NCI-H146 treated with DMSO at 0.1 percent for 48 hours (cell line): ENCODE results near the gene TMBIM1.

Experiments
- DNase-seq: peaks from one replicate; lab custom pipeline; 2025; ENCODE audit not compliant: unreplicated experiment; lab: John Stamatoyannopoulos, UW

The TMBIM1 gene

GRCh38 chr2:218292048-218293014 lies at the start of gene TMBIM1:
Gene TMBIM1 (minus strand): TSS chr2:218292503. CDS start chr2:218282141, 10,362 bp downstream.
- DNase-seq = no peak

GRCh38 chr2:218341381-218341780 lies 49.1 kb upstream of the TMBIM1 start:
- DNase-seq = no peak

GRCh38 chr2:218340656-218341055 lies 48.4 kb upstream of the TMBIM1 start:
- DNase-seq = no peak

- no peak for DNase-seq
Measured at GRCh38 chr2:218334531-218334930, 42.2 kb upstream of the TMBIM1 start.

- no peak for DNase-seq
Measured at GRCh38 chr2:218332920-218333645, 40.8 kb upstream of the TMBIM1 start.

- no peak for DNase-seq
Measured at GRCh38 chr2:218332288-218332687, 40.0 kb upstream of the TMBIM1 start.

DNA sequence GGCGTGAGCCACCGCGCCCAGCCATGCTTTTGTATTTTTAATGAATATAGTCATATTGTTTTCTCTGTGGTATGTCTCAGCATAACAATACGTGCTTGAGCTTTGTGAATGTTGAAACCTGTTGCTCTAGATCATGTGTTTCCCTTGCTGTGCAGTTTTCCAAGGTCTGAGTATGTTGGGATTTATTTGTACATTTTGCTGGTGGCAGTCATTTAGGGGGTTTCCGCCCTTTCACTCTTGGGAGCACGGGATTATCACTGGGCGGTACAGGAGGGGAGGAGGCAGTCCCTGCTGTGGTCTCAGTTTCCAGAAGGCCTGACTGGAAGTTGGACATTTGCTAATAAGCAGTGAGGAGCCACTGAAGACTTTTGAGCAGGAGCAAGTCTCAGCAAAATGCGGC lies 39.4 kb upstream of the TMBIM1 start:
- DNase-seq = no peak

GRCh38 chr2:218329826-218330593 lies 37.7 kb upstream of the TMBIM1 start:
- DNase-seq = no peak

DNA sequence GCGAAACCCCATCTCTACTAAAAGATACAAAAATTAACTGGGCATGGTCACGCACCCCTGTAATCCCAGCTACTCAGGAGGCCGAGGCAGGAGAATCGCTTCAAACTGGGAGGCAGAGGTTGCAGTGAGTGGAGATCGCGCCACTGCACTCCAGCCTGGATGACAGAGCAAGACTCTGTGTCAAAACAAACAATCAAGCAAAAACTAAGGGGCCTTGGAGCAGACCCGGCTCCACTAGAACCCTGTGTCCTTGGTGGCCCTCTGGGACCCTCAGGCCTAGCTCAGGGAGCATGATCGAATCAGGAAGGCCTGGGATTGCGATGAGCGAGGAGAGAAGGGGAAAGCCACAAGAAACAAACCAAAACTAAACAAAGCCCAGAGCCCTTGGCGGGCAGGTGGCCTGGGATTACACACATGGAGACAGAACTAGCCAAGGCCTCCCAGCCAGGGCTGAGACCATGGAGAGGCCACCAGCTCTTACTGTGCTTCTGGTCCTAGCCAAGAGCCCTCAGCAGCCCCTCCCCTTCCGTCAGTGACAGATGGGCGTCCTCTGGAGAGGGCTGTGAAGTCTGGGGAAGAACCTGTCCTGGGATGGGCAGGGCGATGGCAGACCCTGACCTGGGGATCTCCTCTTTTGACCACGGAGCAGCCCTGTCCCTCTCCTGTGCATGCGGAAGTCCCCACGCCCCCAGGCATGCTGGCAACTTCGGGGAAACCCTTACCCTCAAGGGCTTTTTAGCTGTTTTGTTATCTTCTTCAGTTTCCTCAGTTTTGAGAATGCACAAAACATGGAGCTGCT lies 36.9 kb upstream of the TMBIM1 start:
- no peak for DNase-seq

- DNase-seq = no peak
Measured at GRCh38 chr2:218328294-218328693, 36.0 kb upstream of the TMBIM1 start.

DNA sequence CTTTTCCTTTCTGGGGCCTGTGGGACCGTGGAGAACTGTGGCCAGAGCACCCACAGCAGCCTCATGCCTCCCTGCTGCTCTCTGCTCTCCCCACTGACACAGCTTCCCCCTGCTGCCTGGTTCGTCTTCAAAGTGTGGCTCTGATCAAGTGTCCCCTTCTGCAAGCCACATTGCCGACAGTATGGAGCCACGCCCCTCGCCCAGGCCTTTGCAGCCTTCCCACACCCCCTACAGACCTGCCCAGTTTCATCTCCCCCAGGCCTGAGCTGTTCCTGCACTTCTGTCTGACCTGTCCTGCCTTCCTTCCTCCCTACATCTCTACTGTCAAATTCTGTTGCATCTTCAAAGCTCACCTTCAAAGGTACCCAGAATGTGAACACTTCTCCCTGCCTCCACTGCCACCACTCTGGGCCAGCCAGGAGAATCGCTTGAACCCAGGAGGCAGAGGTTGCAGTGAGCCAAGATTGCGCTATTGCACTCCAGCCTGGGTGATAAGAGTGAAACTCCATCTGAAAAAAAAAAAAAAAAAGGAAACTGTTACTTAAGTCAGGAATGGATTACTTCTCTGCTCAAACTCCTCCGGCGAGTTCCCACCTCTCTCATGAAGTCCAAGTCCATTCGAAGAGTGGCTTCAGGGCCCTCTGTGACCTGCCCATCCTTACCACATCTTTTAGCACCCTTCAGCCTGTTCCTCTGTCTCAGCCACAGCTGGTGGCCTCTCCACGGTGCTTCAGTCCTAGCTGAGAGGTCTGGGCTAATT lies 35.3 kb upstream of the TMBIM1 start:
- DNase-seq = no peak

DNA sequence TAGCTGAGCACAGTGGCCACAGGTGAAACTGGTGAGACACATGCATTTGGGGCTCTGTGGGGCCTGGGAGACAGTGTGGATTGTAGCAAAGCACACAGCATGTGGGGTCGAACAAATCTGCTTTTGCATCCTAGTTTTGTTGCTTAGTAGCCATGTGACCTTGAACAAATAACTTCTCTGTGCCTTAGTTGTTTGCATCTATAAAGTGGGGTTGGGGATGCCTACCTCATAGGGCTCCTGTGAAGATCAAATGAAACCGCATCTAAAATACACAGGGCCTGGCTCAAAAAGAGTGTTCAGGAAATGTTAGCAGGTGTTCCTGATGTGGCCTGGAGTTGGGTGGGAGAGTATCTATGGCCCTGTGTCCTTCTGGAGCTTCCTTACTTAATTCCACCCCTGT lies 34.0 kb upstream of the TMBIM1 start:
- no peak for DNase-seq

DNA sequence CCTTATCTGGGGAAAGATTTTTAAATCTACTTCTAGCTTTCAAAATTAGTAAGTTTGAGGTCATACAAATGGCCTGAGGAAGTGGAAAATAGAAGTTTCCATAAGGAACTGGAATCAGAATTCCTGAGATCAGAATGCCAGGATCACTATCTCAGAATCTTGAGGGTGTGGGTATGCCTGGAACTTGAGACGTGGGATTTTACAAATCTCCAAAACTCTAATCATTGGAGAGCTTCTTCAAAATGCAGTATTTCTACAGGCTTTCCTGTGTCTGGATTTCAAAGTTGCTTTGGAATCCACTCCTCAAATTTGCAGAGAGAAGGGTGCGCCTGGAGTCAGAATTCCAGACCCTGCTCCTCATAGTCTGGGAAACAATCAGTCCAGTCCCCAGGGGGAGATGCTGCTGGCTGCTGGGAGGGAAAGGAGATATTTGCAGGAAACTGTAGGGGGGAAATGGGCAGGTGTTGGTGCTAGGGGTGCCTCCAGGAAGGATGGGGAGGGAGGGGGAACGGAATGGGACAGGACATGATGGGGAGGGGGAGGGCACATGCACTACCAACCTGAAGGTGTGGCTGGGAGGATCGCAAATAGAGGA lies 33.4 kb upstream of the TMBIM1 start:
- DNase-seq = no peak

- no peak for DNase-seq
Measured at GRCh38 chr2:218323526-218324472, 31.5 kb upstream of the TMBIM1 start.

DNA sequence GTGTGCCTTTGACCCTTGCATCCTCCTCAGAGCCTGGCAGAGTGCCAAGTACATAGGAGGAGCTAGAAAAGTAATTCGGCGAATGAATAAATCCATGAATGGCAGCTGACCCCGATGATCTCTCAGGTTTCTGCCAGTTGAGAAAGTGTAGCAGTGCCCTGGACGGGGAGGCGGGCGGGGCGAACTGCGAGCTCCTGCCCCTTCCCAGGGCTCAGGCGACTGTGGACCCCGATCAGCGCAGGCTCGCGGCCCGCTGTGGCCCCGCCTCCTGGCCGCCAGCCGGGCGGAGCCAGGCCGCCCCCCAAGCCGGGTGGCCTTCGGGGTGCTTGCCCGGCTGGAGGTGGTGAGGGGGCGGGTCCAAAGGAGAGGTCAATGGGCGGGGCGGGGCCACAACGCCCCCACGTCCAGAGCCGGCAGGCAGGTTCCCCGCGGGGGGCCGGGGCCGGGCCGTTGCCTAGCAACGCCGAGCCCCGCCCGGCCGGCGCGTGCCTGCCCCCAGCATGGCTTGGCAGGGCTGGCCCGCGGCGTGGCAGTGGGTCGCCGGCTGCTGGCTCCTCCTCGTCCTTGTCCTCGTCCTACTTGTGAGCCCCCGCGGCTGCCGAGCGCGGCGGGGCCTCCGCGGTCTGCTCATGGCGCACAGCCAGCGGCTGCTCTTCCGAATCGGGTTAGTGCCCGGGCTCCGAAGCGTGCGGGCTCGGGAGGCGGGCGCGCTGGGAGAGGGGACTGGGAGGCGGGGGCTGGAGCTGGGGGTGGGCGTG lies 30.6 kb upstream of the TMBIM1 start:
- DNase-seq = peak; percentile 28

DNA sequence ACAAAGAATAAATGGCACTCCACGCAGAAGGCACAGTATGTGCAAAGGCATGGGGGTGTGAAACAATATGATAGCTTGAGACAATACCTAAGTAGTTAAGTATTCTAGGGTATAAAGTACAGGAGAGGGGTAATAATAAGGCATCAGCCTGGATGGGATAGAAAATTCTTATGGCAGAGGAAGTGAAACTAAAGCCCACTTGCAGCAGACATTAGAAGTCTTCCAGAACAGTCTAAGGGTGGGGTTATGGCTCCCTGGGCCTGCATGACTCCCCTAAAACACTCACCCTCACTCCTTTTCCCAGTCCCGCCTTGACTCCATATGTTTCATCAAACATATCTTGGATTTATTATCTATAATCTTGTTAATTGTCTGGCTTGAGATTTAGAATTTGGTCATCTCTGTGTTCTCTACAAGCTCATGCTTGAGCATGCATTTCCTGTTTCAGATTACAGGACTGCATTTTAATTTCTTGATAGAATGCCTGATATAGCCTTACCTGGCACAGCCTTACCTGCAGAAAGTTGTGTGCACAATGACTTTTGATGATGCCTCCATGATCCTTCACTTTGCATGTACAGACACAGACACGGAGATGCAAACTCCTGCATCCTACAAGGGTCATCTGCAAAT lies 28.5 kb upstream of the TMBIM1 start:
- no peak for DNase-seq

GRCh38 chr2:218319813-218320365 lies 27.6 kb upstream of the TMBIM1 start:
- no peak for DNase-seq
